ENCODE measurements around the gene MYL4.
"Not testable (repeated sequence)": the region's sequence is repeated elsewhere in the genome, so short reads cannot be mapped to it uniquely, and the experiment has no call there.

Gene MYL4

DNA sequence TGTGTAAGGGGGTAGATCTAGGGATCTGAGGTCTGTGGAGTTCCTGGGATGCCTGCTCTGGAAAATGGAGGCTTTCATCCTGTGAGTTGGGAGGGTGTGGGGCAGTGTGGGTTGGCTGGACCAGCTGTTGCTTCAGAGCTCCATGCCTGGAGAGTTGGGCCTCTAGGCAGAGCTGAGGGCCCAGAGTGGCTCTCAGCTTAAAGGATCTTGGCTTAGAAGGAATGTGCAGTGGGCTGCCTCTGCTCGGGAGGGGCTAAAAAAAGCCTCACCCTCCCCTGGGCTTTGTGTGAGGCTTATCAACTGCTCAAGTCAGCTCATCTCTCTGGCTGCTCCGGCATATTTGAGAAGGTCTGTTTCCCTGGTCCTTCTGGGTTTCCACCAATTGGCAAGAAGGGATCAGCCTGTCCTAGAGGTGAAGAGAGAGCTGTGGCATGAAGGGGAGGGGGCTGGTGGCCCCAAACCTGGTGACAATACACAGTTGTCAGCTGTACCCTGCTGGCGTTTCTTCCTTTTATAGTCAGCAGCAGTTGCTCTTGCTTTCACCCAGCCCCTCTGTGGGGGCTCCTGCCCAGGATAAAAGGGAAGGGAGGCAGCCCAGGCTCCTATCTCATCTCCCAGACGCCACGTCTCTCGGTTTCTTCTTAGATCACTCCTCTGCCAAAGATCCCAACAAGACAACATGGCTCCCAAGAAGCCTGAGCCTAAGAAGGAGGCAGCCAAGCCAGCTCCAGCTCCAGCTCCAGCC is at the start of gene MYL4:
Gene MYL4, plus strand, starts transcription at position 605 of the 745 bp plus-strand sequence. Its CDS starts 75 bp downstream, at position 680.
- DNase-seq (ENCODE audit: low spot score) = no peak

DNA sequence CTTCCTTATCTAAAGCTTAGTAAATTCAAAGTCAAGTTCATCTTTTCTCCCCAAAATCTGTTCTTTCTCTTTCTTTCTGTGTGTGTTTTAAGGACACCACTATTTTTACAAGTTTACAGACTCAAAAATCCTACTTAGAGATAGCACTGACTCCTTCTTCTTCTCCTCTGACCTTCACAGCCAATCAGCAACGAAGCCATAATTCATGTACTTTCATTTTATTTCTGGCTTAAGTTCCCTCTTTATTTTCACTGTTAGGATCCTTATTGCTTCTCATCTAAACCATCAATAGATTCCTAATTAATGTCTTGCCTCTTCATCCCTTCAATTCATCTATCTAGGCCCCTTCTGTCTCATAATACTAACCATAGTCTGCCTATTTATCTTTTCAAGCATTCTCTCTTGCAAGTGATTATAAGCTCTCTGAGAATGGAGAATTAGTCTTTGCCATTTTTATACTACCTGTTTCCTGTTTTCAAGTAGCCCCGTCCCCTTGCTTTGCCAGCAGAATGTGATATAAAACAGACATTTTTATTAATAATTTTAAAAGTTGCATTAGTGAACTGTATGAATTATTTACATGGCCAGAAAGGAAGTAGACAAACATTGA is 47.0 kb upstream of the MYL4 start:
- no peak for DNase-seq (ENCODE audit: low spot score)

DNA sequence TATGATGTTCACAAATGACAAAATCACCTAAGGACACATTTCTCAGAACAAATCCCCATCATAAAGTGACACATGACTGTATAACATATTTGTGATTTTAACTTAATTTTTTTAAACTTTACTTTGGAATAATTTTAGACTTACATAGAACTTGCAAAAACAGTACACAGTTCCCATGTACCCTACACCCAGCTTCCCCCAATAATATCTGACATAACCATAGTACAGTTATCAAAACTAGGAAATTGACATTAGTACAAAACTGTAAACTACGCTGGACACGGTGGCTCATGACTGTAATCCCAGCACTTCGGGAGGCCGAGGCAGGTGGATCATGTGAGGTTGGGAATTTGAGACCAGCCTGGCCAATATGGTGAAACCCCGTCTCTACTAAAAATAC is 44.9 kb upstream of the MYL4 start:
- DNase-seq (ENCODE audit: low spot score) = no peak

DNA sequence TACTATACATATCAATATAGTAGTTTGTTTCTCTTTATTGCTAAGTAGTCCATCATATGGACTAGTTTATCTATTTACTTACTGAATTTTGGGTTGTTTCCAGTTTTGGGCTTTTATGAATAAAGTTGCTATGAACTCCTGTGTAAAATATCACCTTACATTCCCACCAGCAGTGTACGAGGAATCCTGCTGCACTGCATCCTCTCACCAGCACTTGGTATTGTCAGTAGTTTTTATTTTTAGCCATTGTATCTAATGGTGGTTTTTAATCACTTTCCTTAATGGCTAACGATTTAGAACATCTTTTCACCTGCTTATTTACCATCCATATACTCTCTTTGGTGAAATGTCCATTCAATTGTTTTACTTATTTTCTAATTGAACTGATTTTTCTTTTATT is 44.0 kb upstream of the MYL4 start:
- no peak for DNase-seq (ENCODE audit: low spot score)

DNA sequence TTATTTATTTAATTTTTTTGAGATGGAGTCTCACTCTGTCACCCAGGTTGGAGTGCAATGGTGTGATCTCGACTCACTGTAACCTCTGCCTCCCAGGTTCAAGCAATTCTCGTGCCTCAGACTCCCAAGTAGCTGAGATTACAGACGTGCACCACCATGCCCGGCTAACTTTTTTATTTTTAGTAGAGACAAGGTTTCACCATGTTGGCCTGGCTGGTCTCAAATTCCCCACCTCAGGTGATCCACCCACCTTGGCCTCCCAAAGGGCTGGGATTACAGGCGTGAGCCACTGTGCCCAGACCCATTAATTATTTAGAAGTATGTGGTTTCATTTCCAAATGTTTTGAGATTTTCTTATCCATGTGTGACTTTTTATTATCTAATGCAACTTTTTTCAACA is 42.3 kb upstream of the MYL4 start:
- not testable (repeated sequence) for DNase-seq (ENCODE audit: low spot score)

DNA sequence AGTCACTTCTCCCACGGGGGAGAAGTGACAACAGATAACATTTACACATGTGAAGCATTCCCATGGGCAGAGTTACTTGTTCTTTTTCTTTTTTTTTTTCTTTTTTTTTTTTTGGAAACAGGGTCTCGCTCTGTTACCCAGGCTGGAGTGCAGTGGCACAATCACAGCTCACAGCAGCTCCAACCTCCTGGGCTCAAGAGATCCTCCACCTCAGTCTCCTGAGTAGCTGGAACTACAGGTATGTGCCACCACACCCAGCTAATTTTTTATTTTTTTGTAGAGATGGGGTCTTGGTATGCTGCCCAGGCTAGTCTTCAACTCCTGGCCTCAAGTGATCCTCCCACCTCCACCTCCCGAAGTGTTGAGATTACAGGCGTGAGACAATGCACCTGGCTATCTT is 40.3 kb upstream of the MYL4 start:
- DNase-seq (ENCODE audit: low spot score) = not testable (repeated sequence)

DNA sequence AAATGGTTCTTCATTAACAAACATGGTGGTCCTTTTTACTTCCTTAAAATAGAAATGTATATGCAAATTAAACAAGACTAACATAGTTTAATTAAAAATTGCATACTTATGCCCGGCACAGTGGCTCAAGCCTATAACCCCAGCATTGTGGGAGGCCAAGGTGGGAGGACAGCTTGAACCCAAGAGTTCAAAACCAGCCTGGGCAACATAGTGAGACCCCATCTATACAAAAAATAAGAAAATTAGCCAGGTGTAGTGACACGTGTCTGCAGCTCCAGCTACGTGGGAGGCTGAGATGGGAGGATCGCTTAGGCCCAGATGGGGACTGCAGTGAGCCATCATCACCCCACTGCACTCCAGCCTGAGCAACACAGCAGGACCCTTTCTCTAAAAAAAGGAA is 38.4 kb upstream of the MYL4 start:
- no peak for DNase-seq (ENCODE audit: low spot score)

DNA sequence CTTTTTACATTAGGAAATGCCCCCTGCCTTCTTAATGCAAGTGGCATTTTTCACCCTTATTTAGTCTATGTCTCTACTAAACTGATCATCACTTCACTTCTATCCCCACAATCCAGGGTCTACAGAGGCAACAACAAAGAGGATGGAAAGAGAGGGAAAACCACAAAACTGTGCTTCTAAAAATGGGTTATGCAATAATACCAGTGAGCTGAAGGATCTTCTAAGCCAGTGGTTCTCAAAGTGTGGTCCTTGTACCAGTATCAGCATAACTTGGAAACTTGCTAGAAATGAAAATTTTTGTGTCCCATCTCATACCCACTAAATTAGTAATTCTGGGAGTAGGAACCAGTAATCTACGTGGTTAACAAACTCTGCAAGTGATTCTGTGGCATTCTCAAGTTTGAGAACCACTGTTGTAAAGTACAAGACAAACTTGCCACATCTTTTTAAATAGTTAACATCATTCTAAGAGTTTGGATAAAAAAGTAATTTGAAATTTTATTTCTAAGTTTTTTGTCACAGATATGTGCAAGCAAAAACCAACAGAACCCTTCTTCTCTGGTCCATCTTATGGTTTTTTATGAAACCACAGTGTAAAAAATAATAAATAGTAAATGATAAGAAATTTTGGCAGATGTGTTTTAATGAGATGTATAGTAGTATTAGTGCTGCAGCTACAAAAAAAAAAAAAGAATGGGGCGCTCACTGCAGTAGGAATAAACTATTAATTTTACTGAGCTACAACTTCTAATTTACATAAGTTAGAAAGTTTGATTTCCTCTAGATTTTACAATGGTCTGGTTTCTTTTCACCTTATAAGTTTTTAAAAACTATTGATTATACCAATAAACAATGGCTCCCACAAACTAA is 36.2 kb upstream of the MYL4 start:
- no peak for DNase-seq (ENCODE audit: low spot score)

DNA sequence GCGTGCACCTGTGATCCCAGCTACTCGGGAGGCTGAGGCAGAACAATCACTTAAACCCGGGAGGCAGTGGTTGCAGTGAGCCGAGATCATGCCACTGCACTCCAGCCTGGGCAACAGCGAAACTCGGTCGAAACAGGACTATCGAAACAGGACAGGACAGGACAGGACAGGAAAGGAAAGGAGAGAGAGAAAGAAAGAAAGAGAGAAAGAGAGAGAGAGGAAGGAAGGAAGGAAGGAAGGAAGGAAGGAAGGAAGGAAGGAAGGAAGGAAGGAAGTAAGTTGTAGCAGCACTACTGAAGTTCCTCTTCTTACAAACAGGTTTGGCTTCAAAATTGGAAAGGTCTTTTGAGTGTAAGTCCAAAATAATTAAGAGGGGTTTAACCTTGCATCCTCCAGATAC is 34.3 kb upstream of the MYL4 start:
- DNase-seq (ENCODE audit: low spot score) = not testable (repeated sequence)

DNA sequence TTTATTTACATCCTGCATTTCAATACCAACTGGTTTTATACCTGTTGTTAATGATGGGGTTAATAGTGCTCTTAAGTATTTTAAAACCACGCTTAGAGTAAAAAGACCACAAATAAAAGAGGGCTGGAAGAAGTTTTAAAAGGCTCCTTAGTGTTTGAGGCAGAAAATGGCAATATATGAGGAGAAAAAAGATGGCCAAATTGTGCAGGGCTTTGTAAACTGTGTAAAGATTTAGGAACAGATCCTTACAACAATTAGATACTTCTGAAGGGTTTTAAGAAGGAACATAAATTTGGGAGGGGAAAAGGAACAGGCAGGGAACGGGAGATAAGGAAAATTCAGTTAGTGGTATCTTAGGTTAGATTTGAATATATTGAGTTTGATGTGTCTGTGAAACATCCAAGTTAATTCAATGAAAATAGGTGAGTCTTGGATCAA is 32.7 kb upstream of the MYL4 start:
- no peak for DNase-seq (ENCODE audit: low spot score)

DNA sequence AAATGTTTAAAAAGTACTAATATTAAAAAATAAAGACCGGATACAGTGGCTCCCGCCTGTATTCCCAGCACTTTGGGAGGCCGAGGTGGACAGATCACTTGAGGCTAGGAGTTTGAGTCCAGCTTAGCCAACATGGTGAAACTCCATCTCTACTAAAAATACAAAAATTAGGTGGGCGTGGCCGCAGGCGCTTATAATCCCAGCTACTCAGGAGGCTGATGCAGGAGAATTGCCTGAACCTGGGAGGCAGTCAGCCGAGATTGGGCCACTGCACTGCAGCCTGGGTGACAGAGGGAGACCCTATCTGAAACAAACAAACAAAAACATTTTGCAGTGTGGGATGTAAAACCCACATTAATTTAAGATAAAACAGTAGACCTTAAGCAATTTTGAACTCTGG is 31.9 kb upstream of the MYL4 start:
- no peak for DNase-seq (ENCODE audit: low spot score)

DNA sequence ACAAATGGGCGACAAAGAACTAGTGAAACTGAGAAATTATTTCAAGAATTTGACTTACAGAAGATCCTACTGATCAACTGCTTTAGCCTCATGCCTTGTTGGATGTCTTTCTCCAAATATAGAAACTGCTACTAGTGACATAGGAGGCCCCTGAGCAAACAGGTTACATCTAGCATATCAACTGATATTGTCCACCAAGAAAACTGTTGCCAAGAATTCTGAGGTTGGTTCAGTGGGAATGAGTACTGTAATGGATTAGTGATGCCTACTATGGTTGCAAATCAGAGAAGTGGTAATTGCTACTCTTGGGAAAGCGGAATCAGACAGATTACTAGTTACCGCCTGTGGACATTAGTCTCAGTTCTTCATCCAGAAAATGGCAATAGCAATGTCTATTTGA is 30.0 kb upstream of the MYL4 start:
- DNase-seq (ENCODE audit: low spot score) = no peak

DNA sequence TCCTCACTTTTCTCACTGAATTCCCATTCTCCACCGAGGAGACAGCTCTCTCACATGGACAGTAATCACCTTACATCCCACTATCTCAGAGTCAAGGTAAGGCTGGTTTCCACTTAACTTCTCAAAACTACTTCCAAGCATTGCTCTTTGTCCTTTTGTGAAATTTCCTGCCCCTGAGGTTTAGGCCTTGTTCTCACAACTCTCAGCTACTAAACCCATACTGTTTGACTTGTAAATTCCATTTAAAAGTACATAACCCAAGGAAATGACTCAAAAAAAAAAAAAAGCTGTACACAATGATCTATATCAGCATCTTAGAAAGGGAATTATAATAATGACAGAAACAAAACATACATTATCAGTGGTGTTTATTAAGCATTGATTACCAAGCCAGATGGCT is 28.8 kb upstream of the MYL4 start:
- DNase-seq (ENCODE audit: low spot score) = no peak

DNA sequence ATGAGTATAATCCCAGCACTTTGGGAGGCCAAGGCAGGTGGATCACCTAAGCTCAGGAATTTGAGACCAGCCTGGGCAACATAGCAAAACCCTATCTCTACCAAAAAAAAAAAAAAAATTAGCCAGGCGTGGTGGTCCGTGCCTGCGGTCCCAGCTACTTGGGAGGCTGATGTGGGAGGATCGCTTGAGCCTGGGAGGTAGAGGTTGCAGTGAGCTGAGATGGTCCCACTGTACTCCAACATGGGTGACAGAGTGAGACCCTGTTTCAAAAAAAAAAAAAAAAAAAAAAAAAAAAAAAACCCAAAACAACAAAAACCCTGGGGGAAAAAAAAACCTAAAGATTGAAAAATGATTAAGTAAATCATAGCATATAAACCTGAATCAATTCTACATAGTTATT is 28.2 kb upstream of the MYL4 start:
- not testable (repeated sequence) for DNase-seq (ENCODE audit: low spot score)

DNA sequence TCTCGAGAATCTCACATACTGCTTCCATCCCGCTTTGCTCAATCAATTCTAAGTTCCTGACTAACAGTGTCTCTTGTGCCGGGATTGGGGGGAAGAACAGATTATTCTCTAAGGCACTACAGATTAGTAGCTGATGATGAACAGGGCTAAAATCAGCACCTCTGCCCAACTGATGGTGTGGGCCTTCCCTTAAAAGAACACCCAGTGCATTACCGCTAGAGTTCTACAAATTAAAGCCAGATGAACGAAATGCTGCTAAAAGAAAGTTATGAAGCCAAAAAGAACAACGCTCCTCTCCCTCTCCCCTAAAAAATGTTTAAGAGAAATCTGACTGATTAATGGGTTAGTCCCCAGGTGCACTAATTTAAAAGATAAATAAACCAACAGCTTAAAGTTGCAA is 24.5 kb upstream of the MYL4 start:
- DNase-seq (ENCODE audit: low spot score) = no peak

DNA sequence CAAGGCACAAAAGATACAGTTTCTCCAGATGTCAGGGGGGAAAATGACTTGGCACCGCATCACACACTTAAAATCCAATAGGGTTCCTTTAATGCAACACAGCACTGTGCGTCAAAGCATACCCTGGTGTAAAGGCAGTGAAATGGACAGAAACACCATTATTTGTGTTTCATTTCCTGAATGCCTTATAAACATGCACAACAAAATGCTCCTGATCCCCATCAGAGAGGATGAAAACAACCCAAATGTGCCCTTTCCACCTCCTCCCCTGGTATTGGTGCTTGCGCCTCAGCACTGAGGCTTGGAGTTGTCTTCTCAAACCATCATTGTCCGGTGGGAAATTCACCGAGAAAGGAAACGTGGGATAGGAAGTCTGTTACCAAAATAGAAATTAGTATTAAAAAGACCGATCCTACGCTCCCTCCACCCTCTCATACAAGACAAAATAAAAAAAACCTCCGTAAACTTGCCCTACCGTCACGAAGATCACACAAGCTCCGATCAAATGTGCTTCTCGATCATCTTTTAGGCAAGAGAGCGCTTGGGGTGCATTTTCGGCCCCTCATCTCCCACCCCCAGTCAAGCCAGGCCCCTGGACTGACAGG is 20.8 kb upstream of the MYL4 start:
- DNase-seq (ENCODE audit: low spot score) = peak; percentile 36

DNA sequence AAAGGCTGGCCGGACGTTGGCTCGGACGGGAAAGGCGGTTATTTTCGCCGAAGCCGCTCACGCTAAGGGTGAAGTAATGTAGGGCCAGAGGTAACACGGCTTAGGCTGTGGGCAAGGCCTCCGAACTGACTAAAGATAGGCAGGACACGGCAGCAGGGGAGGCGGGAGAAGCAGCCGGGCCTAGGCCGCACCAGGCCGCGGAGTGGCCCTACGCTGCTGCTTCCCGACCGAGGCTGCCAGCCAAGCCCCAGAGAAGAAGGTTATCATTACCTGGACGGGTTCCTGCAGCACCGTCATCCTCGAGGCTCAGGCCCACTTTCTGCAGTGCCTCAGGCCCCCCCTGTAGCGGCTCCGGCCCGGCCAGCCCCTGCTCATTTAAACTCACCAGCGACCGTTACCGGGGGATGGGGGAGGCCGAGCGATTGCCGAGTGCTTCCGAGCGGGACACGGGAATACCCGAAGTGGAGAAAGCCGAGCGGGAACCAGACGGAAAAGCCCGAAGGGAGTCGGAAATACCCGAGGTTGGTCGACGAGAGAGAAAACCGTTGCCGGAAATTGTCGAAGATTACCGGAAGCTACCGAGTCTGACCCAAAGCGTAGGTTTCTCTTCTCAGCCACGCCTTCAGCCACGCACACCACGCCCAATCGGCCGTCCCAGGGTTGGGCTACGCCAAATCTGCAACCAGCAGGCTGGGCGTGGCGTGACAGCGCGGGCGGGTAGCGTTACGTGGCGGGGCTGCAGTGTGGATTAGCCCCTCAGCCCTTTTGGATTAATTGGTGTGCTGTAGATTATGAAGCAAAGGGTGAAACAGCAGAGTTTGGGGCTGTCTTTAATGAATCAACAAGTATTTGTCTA is 20.0 kb upstream of the MYL4 start, which contains the start of gene CDC27:
Gene CDC27, minus strand, starts transcription at position 420 of the 856 bp plus-strand sequence. Its CDS starts 123 bp downstream, at position 297.
- DNase-seq (ENCODE audit: low spot score) = peak; percentile 98

DNA sequence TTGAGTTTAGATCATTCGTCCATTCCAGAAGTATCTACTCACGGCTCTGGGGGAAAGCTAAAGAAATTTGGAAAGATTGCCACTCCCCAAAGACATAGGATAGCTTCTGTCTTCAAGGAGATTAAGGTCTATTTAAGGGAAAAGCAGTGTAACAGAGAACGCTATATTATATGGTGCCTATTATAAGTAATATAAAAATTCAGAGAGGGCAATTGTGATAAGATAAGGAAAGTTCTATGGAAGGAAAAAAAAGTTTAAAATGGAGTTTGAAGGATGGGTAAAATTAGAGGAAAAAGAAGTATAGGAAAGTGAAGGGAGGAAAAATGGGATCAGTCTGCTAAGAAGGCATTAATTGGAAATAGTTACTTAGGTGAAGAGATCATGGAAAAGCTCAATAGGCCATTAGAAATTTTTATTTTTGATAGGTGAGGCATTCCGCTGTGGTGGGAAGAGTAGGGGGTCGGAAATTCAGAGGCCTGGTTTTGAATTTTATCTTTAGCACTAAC is 19.4 kb upstream of the MYL4 start:
- no peak for DNase-seq (ENCODE audit: low spot score)

DNA sequence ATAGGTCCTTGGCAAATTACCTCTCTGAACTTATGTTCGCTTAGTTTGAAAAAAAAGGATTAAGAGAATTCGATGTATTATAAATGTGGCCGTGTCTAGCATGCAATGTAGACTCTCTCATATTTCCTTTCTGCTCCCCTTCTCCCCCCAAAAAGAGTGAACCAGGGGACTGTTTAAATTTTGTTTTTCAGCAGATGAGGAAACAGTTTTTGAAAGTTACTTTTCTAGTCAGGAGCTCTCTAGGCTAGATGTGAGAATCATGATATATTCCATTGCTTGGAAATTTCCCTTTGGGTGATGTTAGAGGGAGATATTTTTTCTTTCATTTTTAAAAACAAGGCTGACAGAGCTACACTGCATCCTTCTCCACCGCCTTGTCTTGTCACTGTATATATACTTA is 18.9 kb upstream of the MYL4 start:
- DNase-seq (ENCODE audit: low spot score) = no peak

DNA sequence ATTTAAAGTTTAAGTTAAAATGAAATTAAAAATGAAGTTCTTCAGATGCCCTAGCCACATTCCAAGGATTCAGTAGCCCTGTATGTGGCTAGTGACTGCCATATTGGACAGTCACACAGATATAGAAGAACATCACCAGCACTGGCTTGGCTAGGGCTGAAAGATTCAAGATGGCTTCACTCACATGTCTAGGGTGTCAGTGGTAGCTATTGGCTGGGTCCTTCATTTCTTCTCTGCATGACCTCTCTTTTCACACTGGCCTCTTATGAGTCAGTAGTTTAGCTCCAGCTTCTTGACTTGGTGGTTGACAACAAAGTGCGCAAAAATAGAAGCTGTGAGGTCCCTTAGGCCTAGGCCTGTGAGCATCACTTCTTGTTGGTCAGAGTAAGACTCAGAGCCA is 18.4 kb upstream of the MYL4 start:
- no peak for DNase-seq (ENCODE audit: low spot score)

DNA sequence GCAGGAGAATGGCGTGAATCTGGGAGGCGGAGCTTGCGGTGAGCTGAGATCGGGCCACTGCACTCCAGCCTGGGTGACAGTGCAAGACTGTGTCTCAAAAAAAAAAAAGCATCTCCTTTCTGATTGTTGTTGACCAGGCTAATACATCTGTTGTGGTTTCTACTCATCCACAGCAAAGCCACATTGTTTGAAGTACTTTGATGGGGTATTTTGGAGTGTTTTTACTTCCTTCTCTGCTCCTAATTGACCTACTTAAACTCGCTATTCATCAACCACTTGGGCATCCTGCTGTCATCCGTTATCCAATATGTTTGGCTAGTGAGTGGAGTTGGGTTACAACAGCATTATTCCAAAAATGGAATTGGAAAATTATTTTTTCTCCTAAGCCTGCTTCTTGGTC is 16.6 kb upstream of the MYL4 start:
- no peak for DNase-seq (ENCODE audit: low spot score)
